Ovary (tissue), 9 donors: ENCODE data around the gene ITPR3. TPM values are rescaled to one million over a fixed set of nuclear protein-coding genes. Genes with fewer than 3 reads are reported as not detected.

Experiments
- DNase-seq, 5 donors: peaks; one replicate each; pipeline ENCODE4 v3.0.0-alpha.2; 2019 to 2020
- H3K27ac ChIP-seq, 2 donors: fragments of 200-600 bp; one replicate each; pipeline versions ENCODE4 v1.5.1 to v1.8.0; 2019 to 2022
- H3K27me3 ChIP-seq: fragments of 200-600 bp; one replicate; pipeline ENCODE4 v1.8.0; 2022
- H3K36me3 ChIP-seq: fragments of 200-600 bp; sonication (generic); one replicate; pipeline ENCODE4 v1.5.1; 2019
- H3K4me1 ChIP-seq: one replicate; pipeline ENCODE4 v1.8.1; 2013; ENCODE audit warnings: mild to moderate bottlenecking, moderate library complexity; ENCODE audit not compliant: insufficient read depth
- H3K4me3 ChIP-seq: fragments of 200-600 bp; sonication (generic); one replicate; pipeline ENCODE4 v1.5.1; 2017
- H3K9me3 ChIP-seq, 2 donors: fragments of 200-600 bp in 1 of 2; sonication (generic) in 1 of 2; one replicate each; pipeline versions ENCODE4 v1.5.1 to v1.8.1; 2013 to 2019; ENCODE audit warnings: mild to moderate bottlenecking in 1 of 2, moderate library complexity in 1 of 2
- CTCF ChIP-seq, 3 donors: fragments of 450-650 bp in 2 of 3; fragments of 200-600 bp in 1 of 3; IDR thresholded peaks; one replicate each; pipeline versions ENCODE4 v1.5.1 to v1.8.0; 2016 to 2022; ENCODE audit warnings: antibody characterized with exemption in 3 of 3, mild to moderate bottlenecking in 1 of 3
- EP300 ChIP-seq: sonication (generic); formaldehyde crosslinking; IDR thresholded peaks from one replicate; pipeline ENCODE4 v1.6.1; 2017; ENCODE audit warnings: antibody characterized with exemption
- POLR2A ChIP-seq: fragments of 450-650 bp; IDR thresholded peaks from one replicate; pipeline ENCODE4 v1.6.1; 2017; ENCODE audit warnings: antibody characterized with exemption, mild to moderate bottlenecking, moderate library complexity
- WGBS, 3 donors: extraction: QIAGEN DNeasy Blood & Tissue Kit in 1 of 3; methylation state at CpG; one replicate each; pipeline versions ENCODE4 v1.1.5 to v1.1.7; 2013 to 2017; 5-methylcytosine and 5-hydroxymethylcytosine counted together
- intact Hi-C, 4 donors: fragments of 100-400 bp; cut with DNase I; formaldehyde crosslinking; loops; one replicate each; pipeline versions ENCODE4 v1.11.0 to v1.15.1; 2022 to 2023
- polyA plus RNA-seq, 2 donors: library from polyadenylated mRNA; stranded (reverse); fragments of 200-250 nt in 1 of 2; fragments of 350-450 nt in 1 of 2; fragmentation: Illumina TruSeq in 1 of 2; extraction: RNeasy Lipid Tissue Mini Kit (QIAGEN cat#74804) in 1 of 2; gene quantifications; one replicate each; pipeline ENCODE4 v1.2.3, GENCODE V29; 2013 to 2014
- total RNA-seq, 7 donors: library from RNA; depleted of rRNA in 2 of 7; stranded (reverse); fragments of >200 nt in 2 of 7; fragmentation: NEBNext Ultra II Directional in 3 of 7; extraction: Animal tissue kit (Norgen Biotek cat#: 25700) in 3 of 7; gene quantifications; one replicate each; pipeline versions ENCODE4 v1.1.0 to v1.2.4, GENCODE V29; 2016 to 2023
- donor health status: DM: no; HTN: no; CAD: no; lungs with moderate emphysema.
- donor health status: DM: no; HTN: no; CAD: no.
- donor health status: Bipolar disorder and iron deficiency.
- donor health status: DM: yes; HTN: yes; CAD: no.
- donor health status: DM: no; HTN: no; CAD: no.
- donor health status: DM: yes; HTN: yes; CAD: no.

The ITPR3 gene
- total and polyA plus RNA-seq, 9 donors, result 3.6 to 31.1 (median 11.7) TPM

- DNase-seq, result peak in 1 of 5 donors; percentile 37
- TF ChIP-seq POLR2A, result no peak
- TF ChIP-seq CTCF (IDR thresholded peaks at IDR 0.05), result no peak
- no peak for TF ChIP-seq EP300
- Histone ChIP-seq H3K4me1 (peaks cover 13% of the 10 kb centered on the region), H3K27me3 (no peaks in the 10 kb centered on the region), H3K4me3 (no peak overlapping the region), H3K9me3 (no peaks in the 10 kb centered on the region), H3K36me3 (no peaks in the 10 kb centered on the region), H3K27ac (no peak overlapping the region)
- 77 to 86% (median 82%) methylated on average over 15 of the region's 15 CpGs for WGBS, 3 donors
- intact Hi-C loops, result loop anchor here in 2 of 4 donors (10.0 kb wide), 1 partner anchor 107 kb away; the partner anchor contains the start of gene BAK1 (in 2 of the 2)
Measured at GRCh38 chr6:33691456-33692077, 70.4 kb downstream of the ITPR3 start.

- 60 to 75% (median 62%) methylated on average over 12 of the region's 12 CpGs for WGBS, 3 donors
- H3K27me3 ChIP-seq, result no peaks in the 10 kb centered on the region
- H3K4me1 ChIP-seq, result peaks cover 16% of the 10 kb centered on the region
- no peaks in the 10 kb centered on the region for H3K9me3 ChIP-seq
- no peak for TF ChIP-seq EP300
- no peak for TF ChIP-seq POLR2A
- no peak for TF ChIP-seq CTCF (IDR thresholded peaks at IDR 0.05)
- intact Hi-C loops, result loop anchor here in 2 of 4 donors (10.0 kb wide), 1 partner anchor 107 kb away; the partner anchor contains the start of gene BAK1 (in 2 of the 2)
- H3K27ac ChIP-seq, result no peak overlapping the region
- H3K36me3 ChIP-seq, result no peaks in the 10 kb centered on the region
- H3K4me3 ChIP-seq, result no peak overlapping the region
- peak in 2 of 5 donors; percentile 62 to 65 for DNase-seq
Measured at GRCh38 chr6:33692078-33692759, 71.1 kb downstream of the ITPR3 start.

- H3K27me3 ChIP-seq, result no peaks in the 10 kb centered on the region
- peak in 1 of 5 donors; percentile 36 for DNase-seq
- no peak overlapping the region for H3K4me3 ChIP-seq
- no peaks in the 10 kb centered on the region for H3K9me3 ChIP-seq
- intact Hi-C loops, result loop anchor here in 2 of 4 donors (10.0 kb wide), 1 partner anchor 108 kb away; the partner anchor contains the start of gene BAK1 (in 2 of the 2)
- H3K36me3 ChIP-seq, result no peaks in the 10 kb centered on the region
- H3K4me1 ChIP-seq, result peaks cover 16% of the 10 kb centered on the region
- no peak overlapping the region for H3K27ac ChIP-seq
- 89 to 91% (median 91%) methylated on average over 10 of the region's 10 CpGs for WGBS, 3 donors
- no peak for TF ChIP-seq POLR2A
- no peak for TF ChIP-seq CTCF (IDR thresholded peaks at IDR 0.05)
- TF ChIP-seq EP300, result no peak
Measured at GRCh38 chr6:33692760-33693158, 71.6 kb downstream of the ITPR3 start.

GRCh38 chr6:33693186-33694105 lies 72.3 kb downstream of the ITPR3 start:
- Histone ChIP-seq H3K4me1 (peaks cover 16% of the 10 kb centered on the region), H3K27ac (no peak overlapping the region), H3K9me3 (no peaks in the 10 kb centered on the region), H3K27me3 (no peaks in the 10 kb centered on the region), H3K36me3 (no peaks in the 10 kb centered on the region), H3K4me3 (no peak overlapping the region)
- no peak for TF ChIP-seq EP300
- TF ChIP-seq POLR2A, result no peak
- TF ChIP-seq CTCF (IDR thresholded peaks at IDR 0.05), result no peak
- intact Hi-C loops, result loop anchor here in 2 of 4 donors (10.0 kb wide), 1 partner anchor 109 kb away; the partner anchor contains the start of gene BAK1 (in 2 of the 2)
- DNase-seq, result peak in 1 of 5 donors; percentile 49
- 50 to 66% (median 54%) methylated on average over 28 of the region's 28 CpGs for WGBS, 3 donors
